Measurements from ENCODE around the gene CTTNBP2.

CTTNBP2 gene

DNA sequence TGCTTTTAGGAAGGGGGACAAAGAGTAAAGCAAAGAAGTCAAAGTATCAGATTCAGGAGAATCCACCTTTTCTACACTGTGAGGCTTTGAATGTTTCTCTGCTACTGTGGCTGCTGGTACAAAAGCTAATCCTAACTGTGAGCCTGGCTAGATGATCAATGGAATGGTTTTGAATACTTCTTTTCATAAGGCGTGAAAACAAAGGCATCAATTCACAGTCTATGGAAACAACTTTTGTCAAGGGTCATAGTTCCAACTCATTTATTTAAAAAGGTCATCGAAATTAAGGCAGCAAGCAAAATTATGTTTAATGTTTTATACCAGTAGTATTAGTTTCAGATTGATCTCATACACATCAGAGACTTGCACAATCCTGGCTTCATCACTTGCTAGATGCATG is 118.1 kb downstream of the CTTNBP2 start:
- in situ Hi-C loops (cut with MboI; ENCODE audit: low sequenced_read_pairs), result no loop called here
- Histone ChIP-seq H3K27me3 (ENCODE audit: low read depth) (no peaks in the 10 kb centered on the region), H3K4me1 (peaks cover 14% of the 10 kb centered on the region), H3K4me3 (no peak overlapping the region), H3K36me3 (replicated peaks) (peaks cover 7% of the 10 kb centered on the region), H3K9me3 (no peaks in the 10 kb centered on the region)
- DNase-seq (ENCODE audit: low spot score in 2 of 2), result no peak

DNA sequence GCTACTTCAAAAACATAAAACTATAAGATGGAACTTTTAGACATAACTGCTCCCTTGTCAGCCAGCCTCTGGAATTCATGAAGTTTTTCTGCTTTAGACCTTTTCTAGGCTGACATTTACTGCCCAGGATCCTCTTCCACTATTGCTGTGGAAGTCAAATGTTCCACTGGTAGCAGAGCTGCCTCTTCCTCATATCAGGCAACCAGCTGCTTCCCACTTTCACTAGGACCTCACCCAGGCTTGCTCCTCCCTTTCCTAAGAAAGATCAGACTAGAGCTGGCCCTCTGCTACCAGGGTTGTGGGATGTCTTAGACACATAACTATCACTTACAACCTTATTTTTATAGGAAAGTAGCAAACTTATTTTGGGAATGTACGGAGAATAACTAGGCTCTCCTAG is 121.5 kb downstream of the CTTNBP2 start:
- H3K27me3 ChIP-seq (ENCODE audit: low read depth), result no peaks in the 10 kb centered on the region
- H3K4me3 ChIP-seq, result no peak overlapping the region
- no peaks in the 10 kb centered on the region for H3K9me3 ChIP-seq
- in situ Hi-C loops (cut with MboI; ENCODE audit: low sequenced_read_pairs), result no loop called here
- no peak for DNase-seq (ENCODE audit: low spot score in 2 of 2)
- H3K4me1 ChIP-seq, result peaks cover 15% of the 10 kb centered on the region
- no peaks in the 10 kb centered on the region for H3K36me3 ChIP-seq (replicated peaks)

DNA sequence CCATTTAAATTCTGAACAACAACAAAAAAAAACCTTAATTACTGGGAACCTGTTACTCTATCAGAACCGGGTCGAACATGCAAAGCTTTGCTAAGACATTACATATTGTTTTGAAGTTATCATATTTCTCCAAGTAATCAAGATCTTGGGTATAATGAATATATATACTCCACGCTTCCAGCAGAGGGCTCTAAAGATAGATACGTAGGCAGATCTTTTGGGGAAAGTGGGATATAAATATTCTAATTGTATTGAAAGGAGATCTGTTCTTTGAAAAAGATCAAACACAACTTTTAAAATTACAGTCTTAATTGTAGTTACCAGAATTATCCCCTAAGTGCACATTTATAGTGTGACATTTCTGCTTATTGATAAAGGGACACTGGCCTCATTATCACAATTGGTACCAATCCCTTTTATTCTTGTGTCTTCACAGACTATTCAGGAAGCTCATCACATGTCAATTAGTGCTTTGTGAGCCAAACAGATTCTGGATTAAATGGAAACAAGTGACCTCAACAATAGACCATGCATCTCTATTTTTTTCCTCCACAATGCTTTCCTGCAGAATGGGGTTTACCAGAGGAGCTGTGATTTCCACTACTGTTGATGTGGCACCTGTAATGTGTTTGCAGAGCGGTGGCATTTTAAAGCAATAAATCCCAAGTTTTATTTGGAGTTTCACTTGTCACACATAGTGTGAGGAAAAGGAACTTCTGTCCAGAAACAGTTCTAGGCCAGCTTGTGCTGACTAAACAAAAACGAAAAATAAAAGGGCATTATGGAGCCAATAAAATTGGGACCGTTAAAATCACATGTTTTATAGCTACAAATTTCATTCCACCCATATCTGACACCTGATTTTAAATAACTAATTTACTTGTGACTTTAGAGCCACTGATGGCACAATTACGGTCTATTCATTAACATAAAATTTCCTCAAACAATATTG is 122.4 kb downstream of the CTTNBP2 start:
- in situ Hi-C loops (cut with MboI; ENCODE audit: low sequenced_read_pairs), result no loop called here
- no peak overlapping the region for H3K4me3 ChIP-seq
- H3K4me1 ChIP-seq, result peaks cover 15% of the 10 kb centered on the region
- H3K36me3 ChIP-seq (replicated peaks), result no peaks in the 10 kb centered on the region
- H3K9me3 ChIP-seq, result no peaks in the 10 kb centered on the region
- peak in 1 of 2 experiments; percentile 73 for DNase-seq (ENCODE audit: low spot score in 2 of 2)
- no peaks in the 10 kb centered on the region for H3K27me3 ChIP-seq (ENCODE audit: low read depth)

DNA sequence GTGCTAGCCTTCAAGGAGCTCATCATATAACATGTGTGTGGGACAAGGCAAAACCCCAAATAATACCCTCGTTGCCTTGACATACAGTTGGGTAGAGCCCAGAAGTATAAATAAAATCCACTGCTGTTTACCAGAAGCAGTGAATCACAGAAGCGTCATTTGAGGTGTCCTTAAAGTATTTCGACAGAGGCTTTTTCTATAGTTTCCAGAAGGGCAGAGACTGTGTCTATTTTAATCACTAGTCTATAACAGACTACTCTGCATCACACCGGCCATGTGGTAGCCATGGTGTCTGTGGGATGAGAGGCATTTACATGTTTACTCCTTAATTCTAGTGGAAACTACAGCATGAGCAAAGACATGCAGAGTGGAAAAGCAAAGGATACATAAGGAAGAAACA is 131.3 kb downstream of the CTTNBP2 start:
- H3K4me1 ChIP-seq, result no peaks in the 10 kb centered on the region
- no peaks in the 10 kb centered on the region for H3K36me3 ChIP-seq (replicated peaks)
- H3K27me3 ChIP-seq (ENCODE audit: low read depth), result no peaks in the 10 kb centered on the region
- no peaks in the 10 kb centered on the region for H3K9me3 ChIP-seq
- H3K4me3 ChIP-seq, result no peak overlapping the region
- no peak for DNase-seq (ENCODE audit: low spot score in 2 of 2)
- in situ Hi-C loops (cut with MboI; ENCODE audit: low sequenced_read_pairs), result no loop called here

DNA sequence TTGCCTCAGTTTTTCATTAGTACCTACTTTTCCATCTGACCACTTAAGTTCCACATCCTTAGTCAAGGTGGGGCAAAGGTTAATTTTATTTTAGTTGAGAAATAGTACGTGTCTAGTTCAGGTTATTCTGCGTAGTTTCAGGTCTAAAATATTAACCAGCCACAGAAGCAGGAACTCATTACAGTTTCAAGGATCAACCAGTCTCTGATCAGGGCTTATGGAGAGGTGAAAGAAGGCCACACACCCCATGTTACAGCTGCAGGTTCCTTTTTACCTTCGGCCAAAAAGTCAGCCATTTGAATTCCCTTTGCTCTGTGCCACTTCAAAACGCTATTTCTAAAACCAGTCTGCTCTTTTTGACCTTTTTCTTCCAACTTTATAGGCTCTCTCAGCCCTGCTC is 134.2 kb downstream of the CTTNBP2 start:
- no peaks in the 10 kb centered on the region for H3K4me1 ChIP-seq
- in situ Hi-C loops (cut with MboI; ENCODE audit: low sequenced_read_pairs), result no loop called here
- DNase-seq (ENCODE audit: low spot score in 2 of 2), result no peak
- no peaks in the 10 kb centered on the region for H3K9me3 ChIP-seq
- H3K4me3 ChIP-seq, result no peak overlapping the region
- peaks cover 4% of the 10 kb centered on the region; the same call in 1 of the 2 replicates for H3K36me3 ChIP-seq (replicated peaks)
- H3K27me3 ChIP-seq (ENCODE audit: low read depth), result no peaks in the 10 kb centered on the region

DNA sequence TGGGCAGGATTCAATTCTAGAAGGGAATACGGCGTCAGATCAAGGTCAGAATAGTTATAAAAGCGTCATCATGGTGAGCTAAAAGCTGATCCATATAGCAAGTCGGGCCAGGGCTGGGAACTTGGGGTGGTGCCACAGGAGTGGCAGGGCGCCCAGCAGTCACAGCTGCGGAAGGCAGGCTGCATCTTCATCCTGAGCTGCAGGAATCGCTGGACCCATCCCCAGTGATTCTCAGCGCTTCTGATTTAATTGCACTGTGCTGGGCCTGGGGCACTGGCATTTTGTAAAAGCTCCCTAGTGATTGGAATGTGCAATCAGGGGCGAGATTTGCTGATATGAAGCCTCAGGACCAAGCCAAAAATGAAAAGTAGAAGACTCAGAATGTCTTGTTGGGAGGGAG is 135.3 kb downstream of the CTTNBP2 start:
- Histone ChIP-seq H3K9me3 (no peaks in the 10 kb centered on the region), H3K4me1 (no peaks in the 10 kb centered on the region), H3K36me3 (replicated peaks) (peaks cover 4% of the 10 kb centered on the region; the same call in 1 of the 2 replicates), H3K27me3 (ENCODE audit: low read depth) (no peaks in the 10 kb centered on the region), H3K4me3 (no peak overlapping the region)
- no peak for DNase-seq (ENCODE audit: low spot score in 2 of 2)
- in situ Hi-C loops (cut with MboI; ENCODE audit: low sequenced_read_pairs), result no loop called here

DNA sequence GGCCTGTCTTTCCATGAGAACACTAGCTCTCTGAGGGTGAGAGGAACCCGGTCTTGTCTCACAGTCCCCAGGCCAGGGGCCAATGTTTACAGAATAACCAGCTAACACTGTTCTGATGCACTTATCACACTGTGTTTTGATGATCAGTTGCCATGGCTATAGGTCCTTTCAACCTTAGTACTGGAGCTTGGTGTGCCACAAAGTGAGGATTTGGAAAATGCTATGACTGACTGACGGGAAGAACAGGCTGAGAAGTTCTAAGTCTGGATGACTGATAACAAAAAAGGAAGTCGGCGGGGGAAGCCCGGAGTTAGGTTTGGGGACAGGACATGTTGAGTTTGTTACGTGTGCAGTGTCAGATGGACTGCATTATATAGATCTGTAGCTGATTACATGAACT is 141.8 kb downstream of the CTTNBP2 start:
- H3K4me1 ChIP-seq, result no peaks in the 10 kb centered on the region
- no peak for DNase-seq (ENCODE audit: low spot score in 2 of 2)
- in situ Hi-C loops (cut with MboI; ENCODE audit: low sequenced_read_pairs), result no loop called here
- no peaks in the 10 kb centered on the region for H3K9me3 ChIP-seq
- H3K36me3 ChIP-seq (replicated peaks), result peaks cover 4% of the 10 kb centered on the region; the same call in 1 of the 2 replicates
- no peaks in the 10 kb centered on the region for H3K27me3 ChIP-seq (ENCODE audit: low read depth)
- H3K4me3 ChIP-seq, result no peak overlapping the region

DNA sequence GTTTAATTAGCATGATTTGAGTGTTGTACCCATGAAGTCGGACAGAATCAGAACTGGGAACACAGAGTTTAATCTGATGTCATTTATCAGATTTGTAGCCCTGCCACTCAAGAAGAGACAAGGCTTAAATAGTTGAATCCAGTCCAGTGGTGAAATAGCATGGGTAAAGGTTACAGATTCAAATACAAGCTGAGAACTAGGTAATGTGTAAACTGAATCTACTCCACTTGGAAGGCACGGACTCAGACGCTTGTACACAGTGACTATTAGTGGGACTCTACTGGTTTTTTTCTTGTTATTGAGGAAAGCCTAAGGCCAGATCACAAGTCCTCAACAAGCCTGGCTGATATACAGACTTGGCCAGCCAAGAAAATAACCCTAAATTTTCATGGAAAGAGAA is 142.9 kb downstream of the CTTNBP2 start:
- no peaks in the 10 kb centered on the region for H3K4me1 ChIP-seq
- H3K4me3 ChIP-seq, result no peak overlapping the region
- DNase-seq (ENCODE audit: low spot score in 2 of 2), result no peak
- peaks cover 4% of the 10 kb centered on the region; the same call in 1 of the 2 replicates for H3K36me3 ChIP-seq (replicated peaks)
- no peaks in the 10 kb centered on the region for H3K27me3 ChIP-seq (ENCODE audit: low read depth)
- H3K9me3 ChIP-seq, result no peaks in the 10 kb centered on the region
- in situ Hi-C loops (cut with MboI; ENCODE audit: low sequenced_read_pairs), result no loop called here

DNA sequence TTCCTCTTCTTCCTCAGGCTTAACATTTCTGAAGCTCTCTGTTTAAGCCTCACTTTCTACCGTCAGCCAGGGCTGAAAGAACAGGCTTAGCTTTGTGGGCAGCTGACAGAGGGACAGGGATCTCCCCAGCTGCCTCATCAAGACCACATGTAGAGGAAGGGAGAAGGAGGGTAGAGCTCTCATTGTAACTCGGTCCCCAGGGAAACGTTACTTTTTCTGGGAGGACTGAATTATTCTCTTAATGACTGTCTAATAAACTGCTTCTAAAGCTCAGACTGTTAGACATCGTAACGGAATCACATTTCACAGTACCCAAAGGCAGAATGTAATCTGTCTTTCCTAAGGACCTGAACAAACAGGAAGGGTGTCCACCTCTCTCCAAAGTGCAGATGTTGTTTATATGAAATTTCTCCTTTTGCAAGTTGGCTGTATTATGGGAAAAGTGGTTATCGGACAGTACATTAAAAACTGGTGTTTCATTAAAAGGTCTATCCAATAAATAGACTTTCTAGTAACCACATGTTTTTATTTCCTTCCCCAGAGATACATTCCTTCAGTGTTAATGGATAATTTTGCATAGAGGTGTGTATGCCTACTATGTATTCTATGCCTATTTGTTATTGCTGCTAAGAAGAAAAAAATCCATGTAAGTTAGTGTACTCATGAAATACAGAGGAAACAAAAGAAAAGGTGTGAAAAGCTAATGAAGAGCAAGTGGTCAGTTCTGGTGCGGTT is 144.2 kb downstream of the CTTNBP2 start:
- no peak overlapping the region for H3K4me3 ChIP-seq
- no peaks in the 10 kb centered on the region for H3K4me1 ChIP-seq
- no peaks in the 10 kb centered on the region; the same call in 1 of the 2 replicates for H3K36me3 ChIP-seq (replicated peaks)
- no peak for DNase-seq (ENCODE audit: low spot score in 2 of 2)
- H3K9me3 ChIP-seq, result no peaks in the 10 kb centered on the region
- H3K27me3 ChIP-seq (ENCODE audit: low read depth), result no peaks in the 10 kb centered on the region
- in situ Hi-C loops (cut with MboI; ENCODE audit: low sequenced_read_pairs), result no loop called here

DNA sequence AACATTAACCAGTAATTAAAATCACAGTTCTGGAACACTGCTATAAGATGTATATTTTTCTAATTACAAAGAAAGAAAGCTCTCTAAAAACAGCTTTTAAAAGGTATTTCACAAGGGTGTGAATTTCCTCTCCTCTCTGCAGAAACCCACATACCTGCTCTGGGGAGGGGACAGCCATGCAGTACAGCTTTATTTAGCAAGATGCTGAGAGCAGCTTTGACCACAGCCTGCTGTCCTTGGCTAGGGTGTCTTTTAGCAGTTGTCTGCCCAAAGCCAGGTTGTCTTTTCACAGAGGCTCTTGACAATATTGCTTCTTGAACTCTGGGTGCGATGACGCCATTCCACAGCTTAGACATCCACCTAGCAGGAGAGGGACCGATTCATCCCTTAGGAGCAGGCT is 148.3 kb downstream of the CTTNBP2 start:
- no peak for DNase-seq (ENCODE audit: low spot score in 2 of 2)
- Histone ChIP-seq H3K4me3 (no peak overlapping the region), H3K36me3 (replicated peaks) (no peaks in the 10 kb centered on the region; the same call in 1 of the 2 replicates), H3K4me1 (no peaks in the 10 kb centered on the region), H3K9me3 (no peaks in the 10 kb centered on the region), H3K27me3 (ENCODE audit: low read depth) (no peaks in the 10 kb centered on the region)
- in situ Hi-C loops (cut with MboI; ENCODE audit: low sequenced_read_pairs), result no loop called here

DNA sequence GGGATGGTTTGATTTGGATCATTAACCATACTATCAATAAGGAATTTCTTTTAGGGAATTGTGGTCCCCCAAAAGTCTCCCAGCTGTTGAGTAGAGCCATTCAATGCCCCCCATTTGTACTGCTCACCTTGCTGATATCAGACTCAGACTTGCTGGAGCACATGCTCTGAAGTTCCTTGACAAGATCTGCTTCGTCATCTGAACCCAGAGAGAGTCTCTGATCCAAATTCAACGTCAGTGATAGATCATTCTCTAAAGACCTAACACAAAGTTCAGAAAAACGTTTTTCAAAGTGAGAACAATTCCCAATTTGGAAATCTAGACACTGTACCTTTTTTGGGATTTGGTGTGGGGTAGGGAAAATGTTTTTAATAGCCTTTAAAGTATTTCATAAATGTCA is 153.9 kb downstream of the CTTNBP2 start:
- no peaks in the 10 kb centered on the region for H3K4me1 ChIP-seq
- DNase-seq (ENCODE audit: low spot score in 2 of 2), result no peak
- in situ Hi-C loops (cut with MboI; ENCODE audit: low sequenced_read_pairs), result no loop called here
- H3K9me3 ChIP-seq, result no peaks in the 10 kb centered on the region
- H3K27me3 ChIP-seq (ENCODE audit: low read depth), result no peaks in the 10 kb centered on the region
- H3K36me3 ChIP-seq (replicated peaks), result no peaks in the 10 kb centered on the region; the same call in 1 of the 2 replicates
- H3K4me3 ChIP-seq, result no peak overlapping the region

DNA sequence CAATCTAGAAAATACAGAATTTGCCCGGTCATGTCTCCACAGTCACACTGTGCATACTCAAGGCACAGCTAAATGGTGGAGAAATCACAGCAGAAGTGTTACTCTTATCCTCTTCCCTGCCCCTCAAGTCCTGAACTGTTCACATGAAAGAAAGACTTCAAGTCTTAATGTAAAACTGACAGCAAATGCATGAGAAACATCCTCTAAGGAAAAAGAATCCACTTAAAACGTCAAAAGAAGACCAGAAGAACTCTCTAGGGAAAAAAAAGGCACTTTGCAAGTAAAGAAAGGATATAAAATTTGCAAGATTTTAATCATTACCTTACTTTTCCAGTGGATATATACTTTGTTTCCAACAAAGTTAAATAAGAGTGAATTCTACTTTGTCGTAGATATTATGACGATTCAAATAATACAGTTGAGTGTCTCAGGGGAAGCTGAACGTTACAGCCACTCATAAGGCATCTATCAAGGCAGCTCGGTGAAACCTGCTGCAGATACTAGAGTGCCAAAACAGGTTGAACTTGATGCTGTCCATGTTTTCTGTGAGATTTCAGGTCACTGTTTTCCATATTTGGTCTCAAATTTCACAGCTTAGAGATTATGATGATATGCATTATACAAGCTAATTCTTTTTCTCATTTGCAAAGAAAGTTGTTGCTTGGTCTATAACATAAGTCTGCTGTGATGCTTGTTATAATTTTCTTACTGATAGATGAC is 155.0 kb downstream of the CTTNBP2 start:
- no peaks in the 10 kb centered on the region for H3K36me3 ChIP-seq (replicated peaks)
- in situ Hi-C loops (cut with MboI; ENCODE audit: low sequenced_read_pairs), result no loop called here
- H3K4me3 ChIP-seq, result no peak overlapping the region
- no peaks in the 10 kb centered on the region for H3K9me3 ChIP-seq
- no peaks in the 10 kb centered on the region for H3K4me1 ChIP-seq
- DNase-seq (ENCODE audit: low spot score in 2 of 2), result no peak
- no peaks in the 10 kb centered on the region for H3K27me3 ChIP-seq (ENCODE audit: low read depth)

DNA sequence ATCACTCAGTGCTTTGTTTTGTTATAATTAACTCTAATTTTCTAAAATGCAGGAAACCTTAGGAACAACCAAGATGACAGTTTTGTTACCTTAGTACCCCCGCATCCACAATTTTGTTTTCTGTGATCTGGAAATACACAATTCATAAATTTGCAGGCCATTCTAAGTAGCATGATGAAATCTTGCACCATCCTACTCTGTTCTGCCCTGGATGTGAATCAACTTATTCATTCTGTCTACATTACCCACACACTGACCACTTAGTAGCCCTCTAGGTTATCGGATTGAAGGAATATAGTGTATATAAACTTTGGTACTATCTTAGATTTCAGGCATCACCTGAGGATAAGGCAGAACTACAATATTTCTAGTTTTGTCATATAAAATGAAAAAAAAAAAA is 155.9 kb downstream of the CTTNBP2 start:
- in situ Hi-C loops (cut with MboI; ENCODE audit: low sequenced_read_pairs), result no loop called here
- Histone ChIP-seq H3K4me3 (no peak overlapping the region), H3K4me1 (no peaks in the 10 kb centered on the region), H3K9me3 (no peaks in the 10 kb centered on the region), H3K27me3 (ENCODE audit: low read depth) (no peaks in the 10 kb centered on the region), H3K36me3 (replicated peaks) (no peaks in the 10 kb centered on the region)
- no peak for DNase-seq (ENCODE audit: low spot score in 2 of 2)
